ENCODE results near the gene HDGFL1. TPM values are rescaled to one million over a fixed set of nuclear protein-coding genes. Genes with fewer than 3 reads are reported as not detected.

HDGFL1 gene
- total and polyA plus RNA-seq, 2 experiments from 2014 or later: not detected

- no peak overlapping the region for H3K4me3 ChIP-seq
- H3F3A ChIP-seq (replicated peaks; ENCODE audit: low read depth): no peaks in the 10 kb centered on the region
- no peak overlapping the region for H3K27ac ChIP-seq (ENCODE audit: low read depth)
- H3K36me3 ChIP-seq (ENCODE audit: insufficient read depth): no peaks in the 10 kb centered on the region
- Mint-ChIP-seq H3K27ac (no peak overlapping the region), H3K9me3 (no peaks in the 10 kb centered on the region), H3K27me3 (ENCODE audit: insufficient read depth, low read depth, poor library complexity) (no peaks in the 10 kb centered on the region), H3K4me1 (peaks cover 10% of the 10 kb centered on the region), H3K36me3 (ENCODE audit: low read depth) (no peaks in the 10 kb centered on the region), H3K4me3 (no peak overlapping the region)
- DNase-seq (ENCODE audit: low spot score) (no peak), ATAC-seq (no peak)
- H3K79me2 ChIP-seq (replicated peaks; ENCODE audit: insufficient read depth): no peaks in the 10 kb centered on the region
- no peak overlapping the region for H3K4me2 ChIP-seq
- no peak overlapping the region for H2AFZ ChIP-seq
- no peaks in the 10 kb centered on the region for H3K4me1 ChIP-seq (ENCODE audit: insufficient read depth)
- H4K20me1 ChIP-seq (replicated peaks; ENCODE audit: insufficient read depth): no peaks in the 10 kb centered on the region
- H3K27me3 ChIP-seq (ENCODE audit: insufficient read depth): no peaks in the 10 kb centered on the region
- TF ChIP-seq CREB1 (CRISPR knock-in tag; IDR thresholded peaks at IDR 0.05; ENCODE audit: low read depth) (no peak), POLR2AphosphoS5 (IDR thresholded peaks at IDR 0.05; ENCODE audit: low read depth) (no peak), REST (IDR thresholded peaks at IDR 0.05; ENCODE audit: unreplicated experiment) (no peak), NANOG (IDR thresholded peaks at IDR 0.05; ENCODE audit: borderline replicate concordance) (no peak), EZH2phosphoT487 (IDR thresholded peaks at IDR 0.05; ENCODE audit: unreplicated experiment) (no peak), CTCF (conservative IDR thresholded peaks at IDR 0.05; ENCODE audit: low read depth in 2 of 2) (no peak), STAT1 (IDR thresholded peaks at IDR 0.05; ENCODE audit: unreplicated experiment) (no peak), ZNF114 (CRISPR knock-in tag; IDR thresholded peaks at IDR 0.05) (no peak), EZH2 (IDR thresholded peaks at IDR 0.05; ENCODE audit: low read depth, unreplicated experiment) (no peak), ZNF331 (CRISPR knock-in tag; IDR thresholded peaks at IDR 0.05; ENCODE audit: low read depth) (no peak)
- TF ChIP-seq, protein P1, sequence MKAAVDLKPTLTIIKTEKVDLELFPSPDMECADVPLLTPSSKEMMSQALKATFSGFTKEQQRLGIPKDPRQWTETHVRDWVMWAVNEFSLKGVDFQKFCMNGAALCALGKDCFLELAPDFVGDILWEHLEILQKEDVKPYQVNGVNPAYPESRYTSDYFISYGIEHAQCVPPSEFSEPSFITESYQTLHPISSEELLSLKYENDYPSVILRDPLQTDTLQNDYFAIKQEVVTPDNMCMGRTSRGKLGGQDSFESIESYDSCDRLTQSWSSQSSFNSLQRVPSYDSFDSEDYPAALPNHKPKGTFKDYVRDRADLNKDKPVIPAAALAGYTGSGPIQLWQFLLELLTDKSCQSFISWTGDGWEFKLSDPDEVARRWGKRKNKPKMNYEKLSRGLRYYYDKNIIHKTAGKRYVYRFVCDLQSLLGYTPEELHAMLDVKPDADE (IDR thresholded peaks at IDR 0.05): no peak
- TF ChIP-seq, protein P2, sequence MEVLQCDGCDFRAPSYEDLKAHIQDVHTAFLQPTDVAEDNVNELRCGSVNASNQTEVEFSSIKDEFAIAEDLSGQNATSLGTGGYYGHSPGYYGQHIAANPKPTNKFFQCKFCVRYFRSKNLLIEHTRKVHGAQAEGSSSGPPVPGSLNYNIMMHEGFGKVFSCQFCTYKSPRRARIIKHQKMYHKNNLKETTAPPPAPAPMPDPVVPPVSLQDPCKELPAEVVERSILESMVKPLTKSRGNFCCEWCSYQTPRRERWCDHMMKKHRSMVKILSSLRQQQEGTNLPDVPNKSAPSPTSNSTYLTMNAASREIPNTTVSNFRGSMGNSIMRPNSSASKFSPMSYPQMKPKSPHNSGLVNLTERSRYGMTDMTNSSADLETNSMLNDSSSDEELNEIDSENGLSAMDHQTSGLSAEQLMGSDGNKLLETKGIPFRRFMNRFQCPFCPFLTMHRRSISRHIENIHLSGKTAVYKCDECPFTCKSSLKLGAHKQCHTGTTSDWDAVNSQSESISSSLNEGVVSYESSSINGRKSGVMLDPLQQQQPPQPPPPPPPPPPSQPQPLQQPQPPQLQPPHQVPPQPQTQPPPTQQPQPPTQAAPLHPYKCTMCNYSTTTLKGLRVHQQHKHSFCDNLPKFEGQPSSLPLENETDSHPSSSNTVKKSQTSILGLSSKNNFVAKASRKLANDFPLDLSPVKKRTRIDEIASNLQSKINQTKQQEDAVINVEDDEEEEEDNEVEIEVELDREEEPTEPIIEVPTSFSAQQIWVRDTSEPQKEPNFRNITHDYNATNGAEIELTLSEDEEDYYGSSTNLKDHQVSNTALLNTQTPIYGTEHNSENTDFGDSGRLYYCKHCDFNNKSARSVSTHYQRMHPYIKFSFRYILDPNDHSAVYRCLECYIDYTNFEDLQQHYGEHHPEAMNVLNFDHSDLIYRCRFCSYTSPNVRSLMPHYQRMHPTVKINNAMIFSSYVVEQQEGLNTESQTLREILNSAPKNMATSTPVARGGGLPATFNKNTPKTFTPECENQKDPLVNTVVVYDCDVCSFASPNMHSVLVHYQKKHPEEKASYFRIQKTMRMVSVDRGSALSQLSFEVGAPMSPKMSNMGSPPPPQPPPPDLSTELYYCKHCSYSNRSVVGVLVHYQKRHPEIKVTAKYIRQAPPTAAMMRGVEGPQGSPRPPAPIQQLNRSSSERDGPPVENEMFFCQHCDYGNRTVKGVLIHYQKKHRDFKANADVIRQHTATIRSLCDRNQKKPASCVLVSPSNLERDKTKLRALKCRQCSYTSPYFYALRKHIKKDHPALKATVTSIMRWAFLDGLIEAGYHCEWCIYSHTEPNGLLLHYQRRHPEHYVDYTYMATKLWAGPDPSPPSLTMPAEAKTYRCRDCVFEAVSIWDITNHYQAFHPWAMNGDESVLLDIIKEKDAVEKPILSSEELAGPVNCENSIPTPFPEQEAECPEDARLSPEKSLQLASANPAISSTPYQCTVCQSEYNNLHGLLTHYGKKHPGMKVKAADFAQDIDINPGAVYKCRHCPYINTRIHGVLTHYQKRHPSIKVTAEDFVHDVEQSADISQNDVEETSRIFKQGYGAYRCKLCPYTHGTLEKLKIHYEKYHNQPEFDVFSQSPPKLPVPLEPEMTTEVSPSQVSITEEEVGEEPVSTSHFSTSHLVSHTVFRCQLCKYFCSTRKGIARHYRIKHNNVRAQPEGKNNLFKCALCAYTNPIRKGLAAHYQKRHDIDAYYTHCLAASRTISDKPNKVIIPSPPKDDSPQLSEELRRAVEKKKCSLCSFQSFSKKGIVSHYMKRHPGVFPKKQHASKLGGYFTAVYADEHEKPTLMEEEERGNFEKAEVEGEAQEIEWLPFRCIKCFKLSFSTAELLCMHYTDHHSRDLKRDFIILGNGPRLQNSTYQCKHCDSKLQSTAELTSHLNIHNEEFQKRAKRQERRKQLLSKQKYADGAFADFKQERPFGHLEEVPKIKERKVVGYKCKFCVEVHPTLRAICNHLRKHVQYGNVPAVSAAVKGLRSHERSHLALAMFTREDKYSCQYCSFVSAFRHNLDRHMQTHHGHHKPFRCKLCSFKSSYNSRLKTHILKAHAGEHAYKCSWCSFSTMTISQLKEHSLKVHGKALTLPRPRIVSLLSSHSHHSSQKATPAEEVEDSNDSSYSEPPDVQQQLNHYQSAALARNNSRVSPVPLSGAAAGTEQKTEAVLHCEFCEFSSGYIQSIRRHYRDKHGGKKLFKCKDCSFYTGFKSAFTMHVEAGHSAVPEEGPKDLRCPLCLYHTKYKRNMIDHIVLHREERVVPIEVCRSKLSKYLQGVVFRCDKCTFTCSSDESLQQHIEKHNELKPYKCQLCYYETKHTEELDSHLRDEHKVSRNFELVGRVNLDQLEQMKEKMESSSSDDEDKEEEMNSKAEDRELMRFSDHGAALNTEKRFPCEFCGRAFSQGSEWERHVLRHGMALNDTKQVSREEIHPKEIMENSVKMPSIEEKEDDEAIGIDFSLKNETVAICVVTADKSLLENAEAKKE (CRISPR knock-in tag; IDR thresholded peaks at IDR 0.05): no peak
- H3K9me2 ChIP-seq (ENCODE audit: insufficient read depth): peaks cover 4% of the 10 kb centered on the region
Observed at GRCh38 chr6:22589118-22589517, 19.8 kb downstream of the HDGFL1 start.
